A549 (cell line): ENCODE results near the gene LOXHD1. TPM values are rescaled to one million over a fixed set of nuclear protein-coding genes. Genes with fewer than 3 reads are reported as not detected.
A peak's percentile ranks its signal among the peaks of the same experiment; 100 is the strongest.

Source experiments
- ATAC-seq, 2 experiments: fragments of 200-7000 bp in 1 of 2; fragments of >200 bp in 1 of 2; cut with Nextera tagmentation in 1 of 2; cut with Tn5 transposase in 1 of 2; 3 replicates each; pipeline versions ENCODE4 v1.8.0 to v1.9.1; 2018 to 2020; ENCODE audit warnings: mild to moderate bottlenecking in 1 of 2, moderate library complexity in 1 of 2
- CTCF ChIA-PET: fragments of 300-600 bp; sonication (Branson Sonifier 250); formaldehyde crosslinking; extraction: SDS; loops from one replicate; lab custom pipeline; 2021; ENCODE audit warnings: antibody characterized with exemption, inconsistent platforms; lab: Yijun Ruan, JAX
- POLR2A ChIA-PET: fragments of 350-600 bp; formaldehyde crosslinking; extraction: SDS; loops from one replicate; lab custom pipeline; 2021; ENCODE audit warnings: antibody characterized with exemption, inconsistent platforms; lab: Yijun Ruan, JAX
- DNase-seq, 2 experiments: peaks; one replicate each; pipeline versions ENCODE4 v3.0.0 to v3.0.0-alpha.2; 2011 to 2016; ENCODE audit warnings: low read depth in 1 of 2, low spot score in 1 of 2
- FAIRE-seq: peaks from 2 replicates; lab custom pipeline; 2011; peaks lifted over from hg19 to GRCh38; lab: Jason Lieb, UNC
- H3K27ac ChIP-seq, 2 experiments: fragments of >200 bp; sonication (Bioruptor Twin); formaldehyde crosslinking; 3 replicates each; pipeline ENCODE4 v1.5.1; 2016 to 2017
- H3K4me1 ChIP-seq: fragments of >200 bp; sonication (Bioruptor Twin); formaldehyde crosslinking; 3 replicates; pipeline ENCODE4 v1.6.1; 2016
- H3K4me2 ChIP-seq: fragments of >200 bp; sonication (Bioruptor Twin); formaldehyde crosslinking; 3 replicates; pipeline ENCODE4 v1.6.1; 2016
- H3K4me3 ChIP-seq: fragments of >200 bp; sonication (Bioruptor Twin); formaldehyde crosslinking; 3 replicates; pipeline ENCODE4 v1.5.1; 2016
- H3K9me3 ChIP-seq: fragments of >200 bp; sonication (Bioruptor Twin); formaldehyde crosslinking; 3 replicates; pipeline ENCODE4 v1.6.1; 2016
- BHLHE40 ChIP-seq: IDR thresholded peaks from 2 replicates; pipeline ENCODE4 v1.6.1; 2012; ENCODE audit warnings: low read depth, low read length, inconsistent platforms
- CBX2 ChIP-seq: fragments of 200-600 bp; sonication (generic); IDR thresholded peaks from 2 replicates; pipeline ENCODE4 v1.6.1; 2016; ENCODE audit warnings: low read depth, mild to moderate bottlenecking, borderline replicate concordance
- CHD2 ChIP-seq: fragments of 150-350 bp; IDR thresholded peaks from 2 replicates; pipeline ENCODE4 v1.6.1; 2014; ENCODE audit warnings: low read length; ENCODE audit not compliant: partially characterized antibody
- ELK1 ChIP-seq: fragments of 150-350 bp; IDR thresholded peaks from 2 replicates; pipeline ENCODE4 v1.6.1; 2014; ENCODE audit warnings: low read depth, mild to moderate bottlenecking, low read length
- FOXS1 ChIP-seq: fragments of 250-450 bp; sonication (Bioruptor Pico); IDR thresholded peaks from 2 replicates; pipeline ENCODE4 v1.5.0; 2020; ENCODE audit warnings: mild to moderate bottlenecking, moderate library complexity
- HEYL ChIP-seq: fragments of 250-450 bp; sonication (Bioruptor Pico); IDR thresholded peaks from 2 replicates; pipeline ENCODE4 v1.8.0; 2021; ENCODE audit warnings: mild to moderate bottlenecking, moderate library complexity
- HOXB13 ChIP-seq: fragments of 250-450 bp; sonication (Bioruptor Pico); IDR thresholded peaks from 2 replicates; pipeline ENCODE4 v1.5.0; 2020; ENCODE audit warnings: low read depth, mild to moderate bottlenecking, moderate library complexity
- HOXB5 ChIP-seq: fragments of 250-450 bp; sonication (Bioruptor Pico); IDR thresholded peaks from 2 replicates; pipeline ENCODE4 v1.5.0; 2020; ENCODE audit warnings: mild to moderate bottlenecking, moderate library complexity
- JUN ChIP-seq, 2 experiments: fragments of >200 bp; sonication (Bioruptor Twin); formaldehyde crosslinking; IDR thresholded peaks; 2 replicates in 1 of 2; 3 replicates in 1 of 2; pipeline ENCODE4 v1.6.1; 2016 to 2017
- JUNB ChIP-seq: fragments of >200 bp; sonication (Bioruptor Twin); formaldehyde crosslinking; IDR thresholded peaks from 2 replicates; pipeline ENCODE4 v1.6.1; 2016
- MAZ ChIP-seq: fragments of 150-350 bp; IDR thresholded peaks from 2 replicates; pipeline ENCODE4 v1.6.1; 2014; ENCODE audit warnings: antibody characterized with exemption, low read depth, low read length, borderline replicate concordance
- NFE2L2 ChIP-seq: fragments of 150-350 bp; conservative IDR thresholded peaks from 2 replicates; pipeline ENCODE4 v1.6.1; 2014; ENCODE audit warnings: low read length
- RAD21 ChIP-seq, 2 experiments: fragments of >200 bp in 1 of 2; sonication (Bioruptor Twin) in 1 of 2; formaldehyde crosslinking in 1 of 2; IDR thresholded peaks in 1 of 2; conservative IDR thresholded peaks in 1 of 2; 2 replicates in 1 of 2; 3 replicates in 1 of 2; pipeline ENCODE4 v1.6.1; 2012 to 2018; ENCODE audit warnings: inconsistent platforms in 1 of 2
- RFX5 ChIP-seq: fragments of 450-650 bp; IDR thresholded peaks from 2 replicates; pipeline ENCODE4 v1.7.1; 2014; ENCODE audit warnings: antibody characterized with exemption, mild to moderate bottlenecking, moderate library complexity
- RNF2 ChIP-seq: fragments of 200-600 bp; sonication (generic); IDR thresholded peaks from 2 replicates; pipeline ENCODE4 v1.6.1; 2016; ENCODE audit warnings: low read depth, mild to moderate bottlenecking, antibody characterized with exemption, moderate library complexity, borderline replicate concordance
- SMC3 ChIP-seq: fragments of >200 bp; sonication (Bioruptor Twin); formaldehyde crosslinking; IDR thresholded peaks from 3 replicates; pipeline ENCODE4 v1.6.1; 2018; ENCODE audit warnings: inconsistent platforms
- TFCP2L1 ChIP-seq: fragments of 250-450 bp; sonication (Bioruptor Pico); IDR thresholded peaks from 2 replicates; pipeline ENCODE4 v1.5.0; 2021; ENCODE audit warnings: mild to moderate bottlenecking
- TP53 ChIP-seq: fragments of 250-450 bp; sonication (Bioruptor Pico); IDR thresholded peaks from 2 replicates; pipeline ENCODE4 v1.5.0; 2021; ENCODE audit warnings: mild to moderate bottlenecking, moderate library complexity
- USF2 ChIP-seq: fragments of 450-650 bp; IDR thresholded peaks from 2 replicates; pipeline ENCODE4 v1.6.1; 2014; ENCODE audit warnings: antibody characterized with exemption
- ZFP36 ChIP-seq: fragments of 450-650 bp; IDR thresholded peaks from 2 replicates; pipeline ENCODE4 v1.6.1; 2014; ENCODE audit warnings: borderline replicate concordance; ENCODE audit not compliant: partially characterized antibody
- WGBS: methylation state at CpG from one replicate; pipeline ENCODE4 v1.1.6; 2017; ENCODE audit errors: missing lambda C conversion rate; 5-methylcytosine and 5-hydroxymethylcytosine counted together
- polyA plus RNA-seq, 4 experiments: library from polyadenylated mRNA; depleted of rRNA in 3 of 4; stranded (reverse); fragments of >200 nt; fragmentation: RNase III in 1 of 4; extraction: RNeasy Plus Mini Kit Qiagen cat#74134 plus additional on column Dnase treatment in 1 of 4; gene quantifications; 2 replicates in 3 of 4; 3 replicates in 1 of 4; pipeline ENCODE4 v1.2.3, GENCODE V29; 2011 to 2017
- TF ChIP-seq, protein P1 (sequence below): IDR thresholded peaks from 2 replicates; pipeline ENCODE4 v1.6.1; 2012; ENCODE audit warnings: low read depth, borderline replicate concordance
- TF ChIP-seq, protein P2 (sequence below): fragments of >200 bp; sonication (Bioruptor Twin); formaldehyde crosslinking; IDR thresholded peaks from 3 replicates; pipeline ENCODE4 v1.6.1; 2016
- TF ChIP-seq, protein P3 (sequence below): fragments of 250-450 bp; sonication (Bioruptor Pico); IDR thresholded peaks from 2 replicates; pipeline ENCODE4 v1.5.0; 2021; ENCODE audit warnings: mild to moderate bottlenecking, moderate library complexity, borderline replicate concordance

Gene LOXHD1
- polyA plus RNA-seq, 2 of the 4 experiments (the other 2 are of a cell fraction): not detected

GRCh38 chr18:46676182-46676835 lies 19.3 kb upstream of the LOXHD1 start:
- ATAC-seq (no peak; a peak in 1 of 6 replicates), FAIRE-seq (no peak), DNase-seq (peak in 1 of 2 experiments; percentile 8)
- Histone ChIP-seq H3K4me1 (no peaks in the 10 kb centered on the region), H3K9me3 (no peaks in the 10 kb centered on the region), H3K27ac (no peak overlapping the region), H3K4me3 (no peak overlapping the region), H3K4me2 (peak overlapping the region; percentile 24; the same call in 1 of the 3 replicates)
- ChIA-PET CTCF (interaction anchor here (0.7 kb wide), 1 partner anchor 364 kb away, joined by 3 read pairs; no protein-coding TSS in a partner anchor), POLR2A (no interaction called here)
- TF ChIP-seq HOXB5 (CRISPR knock-in tag) (no peak), FOXS1 (CRISPR knock-in tag) (no peak), RNF2 (no peak), RFX5 (no peak), CBX2 (no peak), JUNB (no peak), NFE2L2 (no peak), HOXB13 (CRISPR knock-in tag) (no peak), ELK1 (no peak), TP53 (CRISPR knock-in tag) (no peak), MAZ (no peak), BHLHE40 (no peak), SMC3 (no peak), CHD2 (no peak), RAD21 (conservative IDR thresholded peaks at IDR 0.05 in 1 of 2, IDR thresholded peaks at IDR 0.05 in 1 of 2) (no peak), ZFP36 (no peak), JUN (IDR thresholded peaks at IDR 0.05) (no peak)
- TF ChIP-seq, protein P1, sequence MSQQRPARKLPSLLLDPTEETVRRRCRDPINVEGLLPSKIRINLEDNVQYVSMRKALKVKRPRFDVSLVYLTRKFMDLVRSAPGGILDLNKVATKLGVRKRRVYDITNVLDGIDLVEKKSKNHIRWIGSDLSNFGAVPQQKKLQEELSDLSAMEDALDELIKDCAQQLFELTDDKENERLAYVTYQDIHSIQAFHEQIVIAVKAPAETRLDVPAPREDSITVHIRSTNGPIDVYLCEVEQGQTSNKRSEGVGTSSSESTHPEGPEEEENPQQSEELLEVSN: no peak
- TF ChIP-seq, protein P2, sequence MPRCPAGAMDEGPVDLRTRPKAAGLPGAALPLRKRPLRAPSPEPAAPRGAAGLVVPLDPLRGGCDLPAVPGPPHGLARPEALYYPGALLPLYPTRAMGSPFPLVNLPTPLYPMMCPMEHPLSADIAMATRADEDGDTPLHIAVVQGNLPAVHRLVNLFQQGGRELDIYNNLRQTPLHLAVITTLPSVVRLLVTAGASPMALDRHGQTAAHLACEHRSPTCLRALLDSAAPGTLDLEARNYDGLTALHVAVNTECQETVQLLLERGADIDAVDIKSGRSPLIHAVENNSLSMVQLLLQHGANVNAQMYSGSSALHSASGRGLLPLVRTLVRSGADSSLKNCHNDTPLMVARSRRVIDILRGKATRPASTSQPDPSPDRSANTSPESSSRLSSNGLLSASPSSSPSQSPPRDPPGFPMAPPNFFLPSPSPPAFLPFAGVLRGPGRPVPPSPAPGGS: no peak
- TF ChIP-seq, protein P3, sequence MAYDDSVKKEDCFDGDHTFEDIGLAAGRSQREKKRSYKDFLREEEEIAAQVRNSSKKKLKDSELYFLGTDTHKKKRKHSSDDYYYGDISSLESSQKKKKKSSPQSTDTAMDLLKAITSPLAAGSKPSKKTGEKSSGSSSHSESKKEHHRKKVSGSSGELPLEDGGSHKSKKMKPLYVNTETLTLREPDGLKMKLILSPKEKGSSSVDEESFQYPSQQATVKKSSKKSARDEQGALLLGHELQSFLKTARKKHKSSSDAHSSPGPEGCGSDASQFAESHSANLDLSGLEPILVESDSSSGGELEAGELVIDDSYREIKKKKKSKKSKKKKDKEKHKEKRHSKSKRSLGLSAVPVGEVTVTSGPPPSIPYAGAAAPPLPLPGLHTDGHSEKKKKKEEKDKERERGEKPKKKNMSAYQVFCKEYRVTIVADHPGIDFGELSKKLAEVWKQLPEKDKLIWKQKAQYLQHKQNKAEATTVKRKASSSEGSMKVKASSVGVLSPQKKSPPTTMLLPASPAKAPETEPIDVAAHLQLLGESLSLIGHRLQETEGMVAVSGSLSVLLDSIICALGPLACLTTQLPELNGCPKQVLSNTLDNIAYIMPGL (CRISPR knock-in tag): no peak
- 9% methylated on average over 13 of the region's 15 CpGs for WGBS

- CTCF ChIA-PET: interaction anchor here (1.0 to 1.2 kb wide), 2 partner anchors 15 to 52 kb away, joined by 3 read pairs; no protein-coding TSS in a partner anchor
- WGBS: 14% methylated on average over 1 of the region's 1 CpG
- H3K4me1 ChIP-seq: no peaks in the 10 kb centered on the region
- TF ChIP-seq NFE2L2 (no peak), USF2 (no peak), TFCP2L1 (no peak), HEYL (CRISPR knock-in tag) (no peak)
- FAIRE-seq: no peak
- H3K27ac ChIP-seq: no peak overlapping the region
- POLR2A ChIA-PET: no interaction called here
- H3K4me3 ChIP-seq: no peak overlapping the region
- H3K9me3 ChIP-seq: no peaks in the 10 kb centered on the region
- ATAC-seq: no peak
- no peak overlapping the region for H3K4me2 ChIP-seq
- DNase-seq: no peak
Observed at GRCh38 chr18:46675112-46675511, 18.1 kb upstream of the LOXHD1 start.
